Measurements from ENCODE around the gene RFLNA. TPM values are rescaled to one million over a fixed set of nuclear protein-coding genes. Genes with fewer than 3 reads are reported as not detected.
A peak's percentile ranks its signal among the peaks of the same experiment; 100 is the strongest.

The RFLNA gene
- total RNA-seq, 1 donor from 2014 or later = 20.8 TPM

DNA sequence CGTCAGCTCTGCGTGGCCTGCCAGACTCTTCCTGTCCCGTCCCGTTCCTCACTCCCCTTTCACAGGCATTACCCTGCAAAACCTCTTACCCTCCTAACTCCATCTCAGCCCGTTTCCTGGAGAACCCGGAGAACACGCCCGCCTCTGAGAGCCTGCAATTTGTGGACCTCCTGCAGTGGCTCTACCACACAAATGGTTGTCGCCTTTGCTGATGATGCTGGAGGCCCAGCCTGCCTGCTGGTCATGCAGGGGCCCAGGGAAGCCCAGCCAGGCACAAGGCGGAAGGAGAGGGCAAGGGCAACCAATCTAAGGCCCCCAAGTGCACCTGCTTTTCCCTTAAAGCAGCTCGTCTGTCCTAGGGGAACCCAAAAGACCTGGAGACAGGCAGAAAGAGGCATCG, 22.5 kb downstream of the RFLNA start:
- DNase-seq (ENCODE audit: low spot score, unreplicated experiment) = no peak
- Mint-ChIP-seq H3K27me3 (peaks cover 32% of the 10 kb centered on the region), H3K4me3 (ENCODE audit: low read depth) (no peak overlapping the region), H3K9me3 (ENCODE audit: low read depth) (no peaks in the 10 kb centered on the region), H3K27ac (peak overlapping the region; percentile 7), H3K4me1 (ENCODE audit: low read depth) (peaks cover 20% of the 10 kb centered on the region), H3K36me3 (ENCODE audit: insufficient read depth) (peaks cover 18% of the 10 kb centered on the region)
- TF ChIP-seq, protein P1, sequence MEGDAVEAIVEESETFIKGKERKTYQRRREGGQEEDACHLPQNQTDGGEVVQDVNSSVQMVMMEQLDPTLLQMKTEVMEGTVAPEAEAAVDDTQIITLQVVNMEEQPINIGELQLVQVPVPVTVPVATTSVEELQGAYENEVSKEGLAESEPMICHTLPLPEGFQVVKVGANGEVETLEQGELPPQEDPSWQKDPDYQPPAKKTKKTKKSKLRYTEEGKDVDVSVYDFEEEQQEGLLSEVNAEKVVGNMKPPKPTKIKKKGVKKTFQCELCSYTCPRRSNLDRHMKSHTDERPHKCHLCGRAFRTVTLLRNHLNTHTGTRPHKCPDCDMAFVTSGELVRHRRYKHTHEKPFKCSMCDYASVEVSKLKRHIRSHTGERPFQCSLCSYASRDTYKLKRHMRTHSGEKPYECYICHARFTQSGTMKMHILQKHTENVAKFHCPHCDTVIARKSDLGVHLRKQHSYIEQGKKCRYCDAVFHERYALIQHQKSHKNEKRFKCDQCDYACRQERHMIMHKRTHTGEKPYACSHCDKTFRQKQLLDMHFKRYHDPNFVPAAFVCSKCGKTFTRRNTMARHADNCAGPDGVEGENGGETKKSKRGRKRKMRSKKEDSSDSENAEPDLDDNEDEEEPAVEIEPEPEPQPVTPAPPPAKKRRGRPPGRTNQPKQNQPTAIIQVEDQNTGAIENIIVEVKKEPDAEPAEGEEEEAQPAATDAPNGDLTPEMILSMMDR (IDR thresholded peaks at IDR 0.05; ENCODE audit: unreplicated experiment) = no peak

DNA sequence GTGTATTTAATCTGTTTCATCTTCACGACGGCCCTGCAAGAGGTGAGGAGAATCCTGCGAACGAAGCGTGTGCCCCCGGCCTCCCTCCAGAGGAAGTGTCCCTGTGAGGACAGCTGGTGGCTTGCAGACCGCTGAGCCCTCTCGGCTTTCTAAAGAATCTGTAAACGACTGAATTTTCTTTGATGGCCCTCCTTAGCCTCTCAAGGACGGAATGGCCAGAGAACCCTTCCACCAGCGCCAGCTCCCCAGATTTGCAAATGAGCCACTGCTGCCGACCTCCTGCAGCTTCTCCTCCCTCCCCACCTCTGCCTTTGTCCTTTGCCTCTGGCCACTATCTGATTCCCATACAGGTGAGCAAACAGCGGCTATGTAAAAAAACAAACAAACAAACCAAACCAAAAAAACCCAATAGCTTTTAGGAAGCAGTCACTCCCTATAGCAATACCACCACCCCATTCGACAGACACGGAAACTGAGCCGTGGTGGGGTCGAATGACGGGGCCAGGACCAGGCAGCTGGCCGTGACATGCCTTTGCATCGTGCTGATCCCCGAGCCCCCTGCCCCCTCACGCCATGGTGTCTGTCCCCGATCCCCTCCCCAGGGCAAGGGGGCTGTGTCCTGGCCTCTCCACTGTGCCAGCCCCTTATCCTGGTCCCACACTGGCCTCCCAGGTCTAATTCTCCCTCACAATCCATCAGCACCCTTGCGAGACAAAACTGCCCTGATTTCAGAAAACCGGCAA, 23.6 kb downstream of the RFLNA start:
- Mint-ChIP-seq H3K27ac (peak overlapping the region; percentile 86), H3K4me3 (ENCODE audit: low read depth) (peak overlapping the region; percentile 23), H3K27me3 (peaks cover 32% of the 10 kb centered on the region), H3K4me1 (ENCODE audit: low read depth) (peaks cover 20% of the 10 kb centered on the region), H3K9me3 (ENCODE audit: low read depth) (no peaks in the 10 kb centered on the region), H3K36me3 (ENCODE audit: insufficient read depth) (peaks cover 21% of the 10 kb centered on the region)
- no peak for DNase-seq (ENCODE audit: low spot score, unreplicated experiment)
- TF ChIP-seq, protein P1 (IDR thresholded peaks at IDR 0.05; ENCODE audit: unreplicated experiment) = no peak

DNA sequence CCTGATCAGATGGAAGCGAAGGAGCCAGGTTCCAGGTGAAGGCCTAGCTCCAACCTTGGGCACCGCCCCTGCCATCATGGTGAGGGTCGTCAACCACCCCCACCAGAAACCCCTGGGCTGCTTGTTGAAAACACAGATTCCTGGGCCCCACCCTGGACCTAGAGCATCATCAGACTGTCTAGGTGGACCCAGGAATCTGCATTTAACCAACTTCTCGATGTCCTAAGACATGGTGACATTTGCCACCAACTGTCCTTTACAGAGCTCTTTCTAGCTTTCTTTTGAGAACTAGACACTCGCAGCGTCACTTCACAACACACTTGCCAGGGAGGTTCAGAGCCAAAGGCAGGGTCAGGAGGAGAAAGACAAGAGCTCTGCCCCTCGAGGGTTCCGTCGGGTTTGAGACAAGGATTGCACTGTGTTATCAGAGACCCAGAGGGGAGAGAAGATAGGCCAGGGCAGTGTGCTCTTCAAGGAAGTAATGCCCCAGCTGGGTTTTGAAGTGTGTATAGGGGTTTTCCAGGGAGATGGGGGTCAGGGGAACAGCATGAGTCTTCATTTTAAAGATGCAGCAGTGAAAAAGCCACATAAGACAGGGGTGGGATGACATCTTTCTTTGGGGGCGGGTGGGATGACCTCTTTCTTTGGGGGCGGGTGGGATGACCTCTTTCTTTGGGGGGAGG, 24.6 kb downstream of the RFLNA start:
- H3K27ac Mint-ChIP-seq = no peak overlapping the region
- peaks cover 27% of the 10 kb centered on the region for H3K27me3 Mint-ChIP-seq
- peaks cover 9% of the 10 kb centered on the region for H3K9me3 Mint-ChIP-seq (ENCODE audit: low read depth)
- H3K36me3 Mint-ChIP-seq (ENCODE audit: insufficient read depth) = peaks cover 25% of the 10 kb centered on the region
- H3K4me3 Mint-ChIP-seq (ENCODE audit: low read depth) = no peak overlapping the region
- DNase-seq (ENCODE audit: low spot score, unreplicated experiment) = no peak
- TF ChIP-seq, protein P1 (IDR thresholded peaks at IDR 0.05; ENCODE audit: unreplicated experiment) = no peak
- peaks cover 20% of the 10 kb centered on the region for H3K4me1 Mint-ChIP-seq (ENCODE audit: low read depth)

GRCh38 chr12:124321040-124321481, 26.2 kb downstream of the RFLNA start:
- Mint-ChIP-seq H3K9me3 (ENCODE audit: low read depth) (peaks cover 9% of the 10 kb centered on the region), H3K27me3 (peaks cover 27% of the 10 kb centered on the region), H3K4me1 (ENCODE audit: low read depth) (peaks cover 20% of the 10 kb centered on the region), H3K36me3 (ENCODE audit: insufficient read depth) (peaks cover 35% of the 10 kb centered on the region), H3K4me3 (ENCODE audit: low read depth) (no peak overlapping the region), H3K27ac (no peak overlapping the region)
- DNase-seq (ENCODE audit: low spot score, unreplicated experiment) = peak; percentile 64
- TF ChIP-seq, protein P1 (IDR thresholded peaks at IDR 0.05; ENCODE audit: unreplicated experiment) = peak; percentile 82

- no peak overlapping the region for H3K27ac Mint-ChIP-seq
- H3K4me3 Mint-ChIP-seq (ENCODE audit: low read depth) = no peak overlapping the region
- peaks cover 9% of the 10 kb centered on the region for H3K9me3 Mint-ChIP-seq (ENCODE audit: low read depth)
- H3K27me3 Mint-ChIP-seq = peaks cover 23% of the 10 kb centered on the region
- H3K36me3 Mint-ChIP-seq (ENCODE audit: insufficient read depth) = peaks cover 33% of the 10 kb centered on the region
- H3K4me1 Mint-ChIP-seq (ENCODE audit: low read depth) = peaks cover 18% of the 10 kb centered on the region
- no peak for DNase-seq (ENCODE audit: low spot score, unreplicated experiment)
- TF ChIP-seq, protein P1 (IDR thresholded peaks at IDR 0.05; ENCODE audit: unreplicated experiment) = no peak
Measured at GRCh38 chr12:124321556-124322270, 26.8 kb downstream of the RFLNA start.
